Subcutaneous adipose tissue (tissue), 4 donors: ENCODE results near the gene IGLL5. TPM values are rescaled to one million over a fixed set of nuclear protein-coding genes. Genes with fewer than 3 reads are reported as not detected.

Source experiments
- total RNA-seq, 4 donors: library from RNA; depleted of rRNA; stranded (reverse); fragments of >200 nt; gene quantifications; one replicate each; pipeline ENCODE4 v1.1.0, GENCODE V29; 2016
- TF ChIP-seq, protein P1 (sequence below): fragments of 450-650 bp; IDR thresholded peaks from one replicate; pipeline ENCODE4 v1.5.1; 2016; ENCODE audit warnings: low read depth, mild to moderate bottlenecking, control low read depth, antibody characterized with exemption, moderate library complexity

IGLL5 gene
- total RNA-seq, 4 donors from 2014 or later = 1.1 to 2.2 TPM; not detected in 2

DNA sequence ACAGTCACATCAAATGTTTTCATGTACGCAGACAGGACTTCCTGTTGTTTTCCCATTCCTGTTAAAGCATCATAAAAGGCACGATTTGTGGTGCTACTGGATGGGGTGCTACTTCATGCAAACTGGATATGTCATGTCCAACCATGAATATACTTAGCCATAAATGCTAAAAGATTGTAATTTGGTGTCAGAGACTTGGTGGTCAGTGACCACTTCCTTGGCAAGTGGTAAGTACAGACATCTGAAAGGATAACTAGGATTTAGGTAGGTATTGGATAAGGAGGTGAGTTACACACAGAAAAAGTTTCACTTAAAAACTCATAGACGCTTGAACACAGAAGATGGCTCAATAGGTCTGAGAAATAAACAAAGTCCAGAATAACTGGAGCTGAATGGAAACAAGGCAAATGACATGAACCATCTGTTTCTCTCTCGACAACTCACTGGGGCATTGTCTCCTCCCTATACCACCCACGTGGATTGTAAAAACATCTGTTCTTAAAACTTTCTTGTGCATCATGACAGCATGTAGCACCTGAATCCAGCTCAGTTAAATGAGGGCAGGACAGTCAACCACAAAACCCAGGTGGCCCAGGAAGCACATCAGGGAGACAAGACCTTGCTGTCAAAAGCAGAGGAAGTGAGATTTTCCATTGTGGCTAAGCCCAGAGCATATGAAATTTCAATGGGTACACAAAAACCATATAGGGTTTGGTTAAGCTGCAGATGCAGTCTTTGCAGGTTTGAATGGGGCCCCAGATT is 22.1 kb upstream of the IGLL5 start:
- TF ChIP-seq, protein P1, sequence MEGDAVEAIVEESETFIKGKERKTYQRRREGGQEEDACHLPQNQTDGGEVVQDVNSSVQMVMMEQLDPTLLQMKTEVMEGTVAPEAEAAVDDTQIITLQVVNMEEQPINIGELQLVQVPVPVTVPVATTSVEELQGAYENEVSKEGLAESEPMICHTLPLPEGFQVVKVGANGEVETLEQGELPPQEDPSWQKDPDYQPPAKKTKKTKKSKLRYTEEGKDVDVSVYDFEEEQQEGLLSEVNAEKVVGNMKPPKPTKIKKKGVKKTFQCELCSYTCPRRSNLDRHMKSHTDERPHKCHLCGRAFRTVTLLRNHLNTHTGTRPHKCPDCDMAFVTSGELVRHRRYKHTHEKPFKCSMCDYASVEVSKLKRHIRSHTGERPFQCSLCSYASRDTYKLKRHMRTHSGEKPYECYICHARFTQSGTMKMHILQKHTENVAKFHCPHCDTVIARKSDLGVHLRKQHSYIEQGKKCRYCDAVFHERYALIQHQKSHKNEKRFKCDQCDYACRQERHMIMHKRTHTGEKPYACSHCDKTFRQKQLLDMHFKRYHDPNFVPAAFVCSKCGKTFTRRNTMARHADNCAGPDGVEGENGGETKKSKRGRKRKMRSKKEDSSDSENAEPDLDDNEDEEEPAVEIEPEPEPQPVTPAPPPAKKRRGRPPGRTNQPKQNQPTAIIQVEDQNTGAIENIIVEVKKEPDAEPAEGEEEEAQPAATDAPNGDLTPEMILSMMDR = no peak

DNA sequence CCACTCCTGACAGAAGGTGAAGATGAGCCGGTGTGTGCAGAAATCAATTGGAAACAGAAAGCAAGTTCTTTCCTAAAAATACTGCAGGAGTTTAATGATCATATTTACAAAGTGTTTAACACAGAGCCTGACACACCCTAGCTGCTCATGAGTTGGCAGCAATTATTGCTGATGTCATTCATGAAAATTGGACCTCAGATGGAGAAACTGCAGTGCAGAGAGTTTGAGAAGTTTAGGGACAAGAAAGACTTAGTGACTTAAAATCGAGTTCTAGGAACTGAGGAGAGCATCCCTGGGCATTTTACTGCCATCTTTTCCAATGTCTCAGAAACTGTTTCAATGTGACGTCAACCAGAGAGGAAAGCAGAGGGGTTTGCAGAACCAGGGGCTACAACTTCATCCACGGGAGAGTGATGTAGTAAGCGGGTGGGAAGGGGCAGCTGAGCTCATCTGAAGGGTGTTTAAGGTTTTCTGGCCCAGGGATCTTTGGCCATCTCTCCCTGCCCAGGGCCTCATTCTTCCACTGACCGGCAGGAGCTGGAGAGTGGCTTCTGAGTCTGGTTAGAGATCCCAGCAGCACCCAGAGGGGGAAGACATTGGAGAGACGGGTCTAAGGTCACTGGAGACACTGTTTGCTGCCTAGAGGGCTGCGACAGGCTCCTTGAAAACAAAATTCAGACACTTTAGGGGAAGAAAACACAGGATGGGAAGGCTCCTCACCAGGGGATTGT is 21.1 kb upstream of the IGLL5 start:
- TF ChIP-seq, protein P1 = no peak

GRCh38 chr22:22867996-22868715 is 19.5 kb upstream of the IGLL5 start:
- TF ChIP-seq, protein P1 = no peak

DNA sequence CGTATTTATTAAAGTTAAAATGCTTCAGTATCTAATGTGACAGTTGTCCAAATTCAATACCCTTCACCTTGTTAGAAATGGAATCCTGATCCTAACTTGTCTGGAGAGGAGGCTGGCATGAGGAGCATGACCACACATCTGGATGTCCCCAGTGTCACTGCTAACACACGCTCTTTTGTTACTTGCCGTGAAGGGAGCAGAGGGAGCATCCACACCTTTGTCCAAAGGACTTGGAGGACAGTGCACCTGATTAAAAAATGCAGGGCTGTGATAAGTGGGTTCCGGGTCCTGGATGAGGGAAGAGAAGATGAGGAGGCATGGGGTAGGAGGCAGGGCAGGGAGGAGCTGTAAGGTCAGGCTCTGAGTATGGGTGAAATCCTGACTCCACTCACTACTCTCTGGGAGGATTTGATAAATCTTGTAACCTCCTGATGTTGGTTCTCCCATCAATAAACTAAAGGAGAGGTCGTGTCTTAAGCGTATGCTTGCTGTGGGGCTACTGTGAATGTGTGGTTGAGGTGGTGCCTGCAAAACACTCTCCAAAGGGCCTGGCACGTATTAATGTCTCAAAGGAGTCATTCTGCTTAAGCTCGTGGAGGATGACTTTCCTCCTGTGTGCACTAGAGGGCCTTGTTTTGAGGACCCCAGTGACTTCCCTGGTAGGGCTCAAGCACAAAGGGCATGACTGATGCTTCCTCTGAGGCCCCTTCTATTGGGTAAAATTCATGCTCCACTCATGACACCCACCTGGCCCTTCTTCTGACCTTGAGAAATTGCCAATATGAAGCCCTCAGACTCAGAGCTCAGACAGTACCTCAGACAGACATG is 16.8 kb upstream of the IGLL5 start:
- TF ChIP-seq, protein P1 = no peak

- TF ChIP-seq, protein P1 = no peak
Measured at GRCh38 chr22:22871536-22872278, 15.9 kb upstream of the IGLL5 start.
